Measurements from ENCODE around the gene MUTYH.

DNA sequence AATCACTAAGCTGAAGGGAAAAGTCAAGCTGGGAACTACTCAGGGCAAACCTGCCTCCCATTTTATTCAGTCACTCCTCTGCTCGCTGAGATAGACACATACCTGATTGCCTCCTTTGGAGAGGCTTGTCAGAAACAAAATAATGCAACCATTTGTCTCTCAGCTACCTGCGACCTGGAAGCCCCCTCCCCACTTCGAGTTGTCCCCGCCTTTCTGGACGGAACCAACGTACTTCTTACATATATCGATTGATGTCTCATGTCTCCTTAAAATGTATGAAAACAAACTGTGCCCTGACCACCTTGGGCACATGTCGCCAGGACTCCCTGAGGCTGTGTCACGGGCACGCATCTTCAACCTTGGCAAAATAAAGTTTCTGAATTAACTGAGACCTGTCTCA lies 35.0 kb downstream of the MUTYH start:
- TF ChIP-seq, protein P1, sequence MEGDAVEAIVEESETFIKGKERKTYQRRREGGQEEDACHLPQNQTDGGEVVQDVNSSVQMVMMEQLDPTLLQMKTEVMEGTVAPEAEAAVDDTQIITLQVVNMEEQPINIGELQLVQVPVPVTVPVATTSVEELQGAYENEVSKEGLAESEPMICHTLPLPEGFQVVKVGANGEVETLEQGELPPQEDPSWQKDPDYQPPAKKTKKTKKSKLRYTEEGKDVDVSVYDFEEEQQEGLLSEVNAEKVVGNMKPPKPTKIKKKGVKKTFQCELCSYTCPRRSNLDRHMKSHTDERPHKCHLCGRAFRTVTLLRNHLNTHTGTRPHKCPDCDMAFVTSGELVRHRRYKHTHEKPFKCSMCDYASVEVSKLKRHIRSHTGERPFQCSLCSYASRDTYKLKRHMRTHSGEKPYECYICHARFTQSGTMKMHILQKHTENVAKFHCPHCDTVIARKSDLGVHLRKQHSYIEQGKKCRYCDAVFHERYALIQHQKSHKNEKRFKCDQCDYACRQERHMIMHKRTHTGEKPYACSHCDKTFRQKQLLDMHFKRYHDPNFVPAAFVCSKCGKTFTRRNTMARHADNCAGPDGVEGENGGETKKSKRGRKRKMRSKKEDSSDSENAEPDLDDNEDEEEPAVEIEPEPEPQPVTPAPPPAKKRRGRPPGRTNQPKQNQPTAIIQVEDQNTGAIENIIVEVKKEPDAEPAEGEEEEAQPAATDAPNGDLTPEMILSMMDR (conservative IDR thresholded peaks at IDR 0.05; ENCODE audit: low read length): no peak
- no peak for TF ChIP-seq EZH2phosphoT487 (IDR thresholded peaks at IDR 0.05; ENCODE audit: borderline replicate concordance, low read depth, low read length)
